PC-9 (cell line): Measurements from ENCODE around the gene RER1.

Source experiments
- EZH2 ChIP-seq: fragments of 200-600 bp; sonication (generic); IDR thresholded peaks from 2 replicates; pipeline ENCODE4 v1.8.0; 2017; ENCODE audit warnings: antibody characterized with exemption, low read depth
- TF ChIP-seq, protein P1 (sequence below): fragments of 200-600 bp; sonication (generic); conservative IDR thresholded peaks from 2 replicates; pipeline ENCODE4 v1.6.1; 2017; ENCODE audit warnings: mixed run types, antibody characterized with exemption, mild to moderate bottlenecking, moderate library complexity

GRCh38 chr1:2385606-2386280, 5.9 kb upstream of the RER1 start:
- TF ChIP-seq, protein P1, sequence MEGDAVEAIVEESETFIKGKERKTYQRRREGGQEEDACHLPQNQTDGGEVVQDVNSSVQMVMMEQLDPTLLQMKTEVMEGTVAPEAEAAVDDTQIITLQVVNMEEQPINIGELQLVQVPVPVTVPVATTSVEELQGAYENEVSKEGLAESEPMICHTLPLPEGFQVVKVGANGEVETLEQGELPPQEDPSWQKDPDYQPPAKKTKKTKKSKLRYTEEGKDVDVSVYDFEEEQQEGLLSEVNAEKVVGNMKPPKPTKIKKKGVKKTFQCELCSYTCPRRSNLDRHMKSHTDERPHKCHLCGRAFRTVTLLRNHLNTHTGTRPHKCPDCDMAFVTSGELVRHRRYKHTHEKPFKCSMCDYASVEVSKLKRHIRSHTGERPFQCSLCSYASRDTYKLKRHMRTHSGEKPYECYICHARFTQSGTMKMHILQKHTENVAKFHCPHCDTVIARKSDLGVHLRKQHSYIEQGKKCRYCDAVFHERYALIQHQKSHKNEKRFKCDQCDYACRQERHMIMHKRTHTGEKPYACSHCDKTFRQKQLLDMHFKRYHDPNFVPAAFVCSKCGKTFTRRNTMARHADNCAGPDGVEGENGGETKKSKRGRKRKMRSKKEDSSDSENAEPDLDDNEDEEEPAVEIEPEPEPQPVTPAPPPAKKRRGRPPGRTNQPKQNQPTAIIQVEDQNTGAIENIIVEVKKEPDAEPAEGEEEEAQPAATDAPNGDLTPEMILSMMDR, result no peak
- no peak for TF ChIP-seq EZH2
